IMR-90 (cell line): Measurements from ENCODE around the gene TIGD4. TPM values are rescaled to one million over a fixed set of nuclear protein-coding genes. Genes with fewer than 3 reads are reported as not detected.

Experiments used
- ATAC-seq: fragments of 200-7000 bp; cut with Tn5 transposase; 2 replicates; pipeline ENCODE4 v1.9.1; 2020; ENCODE audit warnings: low read depth, mild to moderate bottlenecking, moderate library complexity
- BruUV-seq: library from RNA; stranded (reverse); fragments of 400-500 nt; replicated peaks from 2 replicates; lab custom pipeline; 2021; lab: Mats Ljungman, UMichigan
- CTCF ChIA-PET: fragments of 300-600 bp; formaldehyde crosslinking; extraction: SDS; loops from one replicate; lab custom pipeline; 2021; ENCODE audit warnings: antibody characterized with exemption; lab: Yijun Ruan, JAX
- POLR2A ChIA-PET: fragments of 300-600 bp; sonication (Branson Sonifier 250); formaldehyde crosslinking; loops from one replicate; lab custom pipeline; 2022; ENCODE audit warnings: antibody characterized with exemption; ENCODE audit not compliant: unreplicated experiment; lab: Charles Lee
- DNase-seq: peaks from one replicate; pipeline ENCODE4 v3.0.0; 2013
- H2AFZ ChIP-seq: replicated peaks from 2 replicates; pipeline ENCODE3; 2013; ENCODE audit warnings: low read length, mild to moderate bottlenecking; ENCODE audit not compliant: poor library complexity
- H2AK5ac ChIP-seq: 2 replicates; pipeline ENCODE4 v1.6.1; 2013; ENCODE audit warnings: low read depth, low read length, inconsistent platforms
- H2AK9ac ChIP-seq: replicated peaks from 2 replicates; pipeline ENCODE3; 2013; ENCODE audit warnings: mild to moderate bottlenecking, low read depth, low read length, moderate library complexity; ENCODE audit not compliant: poor library complexity
- H2BK120ac ChIP-seq: 2 replicates; pipeline ENCODE4 v1.6.1; 2013; ENCODE audit warnings: low read depth, low read length, inconsistent platforms
- H2BK15ac ChIP-seq: 3 replicates; pipeline ENCODE4 v1.6.1; 2013; ENCODE audit warnings: low read depth, low read length, inconsistent platforms
- H2BK20ac ChIP-seq: 2 replicates; pipeline ENCODE4 v1.6.1; 2013; ENCODE audit warnings: low read depth, mild to moderate bottlenecking, inconsistent platforms, low read length, moderate library complexity
- H2BK5ac ChIP-seq: 2 replicates; pipeline ENCODE4 v1.6.1; 2013; ENCODE audit warnings: mild to moderate bottlenecking, low read depth, low read length, inconsistent platforms; ENCODE audit not compliant: poor library complexity, severe bottlenecking
- H3K14ac ChIP-seq: replicated peaks from 2 replicates; pipeline ENCODE4 v1.6.1; 2013; ENCODE audit warnings: low read depth, low read length, inconsistent platforms
- H3K18ac ChIP-seq: 2 replicates; pipeline ENCODE4 v1.6.1; 2013; ENCODE audit warnings: low read depth, low read length, control low read depth
- H3K23ac ChIP-seq: 2 replicates; pipeline ENCODE4 v1.6.1; 2013; ENCODE audit warnings: low read depth, low read length, inconsistent platforms
- H3K27ac ChIP-seq: 2 replicates; pipeline ENCODE4 v1.5.1; 2013; ENCODE audit warnings: mild to moderate bottlenecking, control low read depth, low read length; ENCODE audit not compliant: insufficient read depth
- H3K27me3 ChIP-seq: 2 replicates; pipeline ENCODE4 v1.6.1; 2013; ENCODE audit warnings: low read length; ENCODE audit not compliant: control insufficient read depth, insufficient read depth
- H3K36me3 ChIP-seq: 2 replicates; pipeline ENCODE4 v1.6.1; 2013; ENCODE audit warnings: low read length, mixed read lengths; ENCODE audit not compliant: control insufficient read depth, insufficient read depth
- H3K4ac ChIP-seq: 2 replicates; pipeline ENCODE4 v1.6.1; 2013; ENCODE audit warnings: low read depth, low read length, inconsistent platforms
- H3K4me1 ChIP-seq: 2 replicates; pipeline ENCODE4 v1.6.1; 2013; ENCODE audit warnings: low read length, mixed read lengths; ENCODE audit not compliant: control insufficient read depth, insufficient read depth
- H3K4me2 ChIP-seq: 2 replicates; pipeline ENCODE4 v1.6.1; 2013; ENCODE audit warnings: low read depth, mild to moderate bottlenecking, control low read depth, low read length, moderate library complexity
- H3K4me3 ChIP-seq: 2 replicates; pipeline ENCODE4 v1.5.1; 2013; ENCODE audit warnings: low read depth, mild to moderate bottlenecking, control low read depth, low read length, moderate library complexity; ENCODE audit not compliant: insufficient read depth
- H3K56ac ChIP-seq: 2 replicates; pipeline ENCODE4 v1.6.1; 2013; ENCODE audit warnings: low read length, inconsistent platforms; ENCODE audit not compliant: insufficient read depth; ENCODE audit errors: extremely low read depth
- H3K79me1 ChIP-seq, 2 experiments: 2 replicates each; pipeline ENCODE4 v1.6.1; 2013; ENCODE audit warnings: low read length in 2 of 2, inconsistent platforms in 1 of 2, low read depth in 1 of 2
- H3K9ac ChIP-seq: 2 replicates; pipeline ENCODE4 v1.6.1; 2013; ENCODE audit warnings: low read depth, low read length, control low read depth
- H3K9me1 ChIP-seq: 2 replicates; pipeline ENCODE4 v1.6.1; 2013; ENCODE audit warnings: low read length, inconsistent platforms; ENCODE audit not compliant: insufficient read depth
- H3K9me3 ChIP-seq: 2 replicates; pipeline ENCODE4 v1.6.1; 2013; ENCODE audit warnings: low read length; ENCODE audit not compliant: control insufficient read depth, insufficient read depth
- H4K20me1 ChIP-seq: 2 replicates; pipeline ENCODE4 v1.6.1; 2013; ENCODE audit warnings: low read length, inconsistent platforms; ENCODE audit not compliant: insufficient read depth
- H4K5ac ChIP-seq: 2 replicates; pipeline ENCODE4 v1.6.1; 2013; ENCODE audit warnings: mild to moderate bottlenecking, low read depth, low read length, control low read depth
- H4K8ac ChIP-seq, 2 experiments: 2 replicates each; pipeline ENCODE4 v1.6.1; 2013; ENCODE audit warnings: low read depth in 2 of 2, low read length in 2 of 2, control low read depth in 1 of 2, inconsistent platforms in 1 of 2
- H4K91ac ChIP-seq: 2 replicates; pipeline ENCODE4 v1.6.1; 2013; ENCODE audit warnings: low read depth, low read length, inconsistent platforms; ENCODE audit not compliant: insufficient read depth
- CHD1 ChIP-seq: IDR thresholded peaks from 2 replicates; pipeline ENCODE4 v1.6.1; 2012; ENCODE audit warnings: low read depth, low read length, improper control_type of control experiment
- ELK1 ChIP-seq: fragments of 150-350 bp; IDR thresholded peaks from 2 replicates; pipeline ENCODE4 v1.6.1; 2016; ENCODE audit warnings: low read depth, mild to moderate bottlenecking, low read length, moderate library complexity, borderline replicate concordance
- FOS ChIP-seq: fragments of 150-350 bp; IDR thresholded peaks from 2 replicates; pipeline ENCODE4 v1.6.1; 2016; ENCODE audit warnings: low read depth, low read length
- MAZ ChIP-seq: IDR thresholded peaks from 2 replicates; pipeline ENCODE4 v1.6.1; 2012; ENCODE audit warnings: low read depth, mild to moderate bottlenecking, low read length, improper control_type of control experiment, moderate library complexity, borderline replicate concordance
- RAD21 ChIP-seq: IDR thresholded peaks from 2 replicates; pipeline ENCODE4 v1.6.1; 2012; ENCODE audit warnings: low read length, improper control_type of control experiment
- SMC3 ChIP-seq: fragments of 150-350 bp; IDR thresholded peaks from 2 replicates; pipeline ENCODE4 v1.6.1; 2016; ENCODE audit warnings: low read depth, mild to moderate bottlenecking, antibody characterized with exemption, low read length, moderate library complexity
- USF2 ChIP-seq: fragments of 150-350 bp; IDR thresholded peaks from 2 replicates; pipeline ENCODE4 v1.6.1; 2017; ENCODE audit warnings: mild to moderate bottlenecking, antibody characterized with exemption, low read length, low read depth
- WGBS, 2 experiments: methylation state at CpG; one replicate each; pipeline versions ENCODE4 v1.1.5 to v1.1.7; 2013; ENCODE audit warnings: missing lambda C conversion rate in 2 of 2; ENCODE audit not compliant: insufficient read length in 1 of 2; ENCODE audit errors: extremely low coverage in 2 of 2; 5-methylcytosine and 5-hydroxymethylcytosine counted together
- dilution Hi-C: fragments of 300-500 bp; cut with HindIII; formaldehyde crosslinking; loops from one replicate; pipeline ENCODE4 v1.14.3; 2018; ENCODE audit warnings: low sequenced_read_pairs; ENCODE audit not compliant: unreplicated experiment
- in situ Hi-C: fragments of 300-500 bp; cut with MboI; formaldehyde crosslinking; loops from 3 replicates; pipeline ENCODE4 v1.14.3; 2019; ENCODE audit warnings: low sequenced_read_pairs, inconsistent platforms, mixed read lengths
- intact Hi-C: fragments of 100-400 bp; cut with micrococcal nuclease; formaldehyde crosslinking; loops from 2 replicates; pipeline ENCODE4 v1.10.0; 2022
- polyA plus RNA-seq, 3 experiments: library from polyadenylated mRNA; depleted of rRNA; stranded (reverse); fragments of >200 nt; gene quantifications; 2 replicates each; pipeline ENCODE4 v1.2.3, GENCODE V29; 2012; ENCODE audit warnings: low replicate concordance in 1 of 3
- total RNA-seq: library from RNA; depleted of rRNA; stranded (reverse); fragments of >200 nt; gene quantifications from 2 replicates; pipeline ENCODE4 v1.2.3, GENCODE V29; 2012

Gene TIGD4
- total and polyA plus RNA-seq, 2 of the 4 experiments (the other 2 are of a cell fraction): 0.03 TPM; not detected in 1

GRCh38 chr4:152780267-152780778 is 793 bp upstream of the TIGD4 start:
- TSS peak; percentile 31 for BruUV-seq

More at GRCh38 chr4:152780267-152780778, 793 bp upstream of the TIGD4 start:
- CTCF ChIA-PET: interaction anchor here (0.6 kb wide), 1 partner anchor 335 kb away, joined by 3 read pairs; no protein-coding TSS in a partner anchor
- Histone ChIP-seq H3K79me1 (peaks cover 5 to 30% of the 10 kb centered on the region in 2 experiments; a peak in 3 of 4 replicates), H4K5ac (peak overlapping the region; percentile 43), H2AK9ac (peak overlapping the region; percentile 95), H3K4me3 (peak overlapping the region; percentile 79), H2BK120ac (peak overlapping the region; percentile 33), H3K23ac (peak overlapping the region; percentile 75), H3K4me2 (peak overlapping the region; percentile 87), H3K4ac (peak overlapping the region; percentile 71; the same call in 1 of the 2 replicates), H2BK15ac (no peak overlapping the region; the same call in 2 of the 3 replicates), H4K8ac (peak overlapping the region; percentile 15 to 81), H2BK5ac (peak overlapping the region; percentile 66), H4K91ac (peak overlapping the region; percentile 34; the same call in 1 of the 2 replicates), H3K9ac (peak overlapping the region; percentile 78), H3K56ac (peak overlapping the region; percentile 75), H3K9me1 (peaks cover 2% of the 10 kb centered on the region; the same call in 1 of the 2 replicates), H4K20me1 (peaks cover 4% of the 10 kb centered on the region; the same call in 1 of the 2 replicates), H3K18ac (peak overlapping the region; percentile 15), H3K9me3 (no peaks in the 10 kb centered on the region), H3K27ac (peak overlapping the region; percentile 70), H2AK5ac (peak overlapping the region; percentile 13; the same call in 1 of the 2 replicates), H3K27me3 (peaks cover 4% of the 10 kb centered on the region; the same call in 1 of the 2 replicates), H3K36me3 (peaks cover 4% of the 10 kb centered on the region; the same call in 1 of the 2 replicates), H2AFZ (peak overlapping the region; percentile 97), H3K14ac (peak overlapping the region; percentile 82), H2BK20ac (no peak overlapping the region), H3K4me1 (no peaks in the 10 kb centered on the region)
- no CpG with 5 or more reads among the region's 14 CpGs for WGBS, 2 experiments
- intact Hi-C loops: loop anchor here (5.0 kb wide), 2 partner anchors 157 to 302 kb away; partner anchors contain the start of gene FHDC1
- in situ Hi-C loops: no loop called here
- DNase-seq: peak; percentile 22
- peak; percentile 16 for ATAC-seq
- POLR2A ChIA-PET: no interaction called here
- dilution Hi-C loops: no loop called here
- TF ChIP-seq FOS (no peak), ELK1 (no peak), RAD21 (no peak), SMC3 (no peak), CHD1 (no peak), USF2 (no peak), MAZ (no peak)
